Pancreas (tissue), 10 donors: ENCODE data around the gene AMOTL2. TPM values are rescaled to one million over a fixed set of nuclear protein-coding genes. Genes with fewer than 3 reads are reported as not detected.

Source experiments
- ATAC-seq, 4 donors: fragments of 200-7000 bp; cut with Tn5 transposase; one replicate each; pipeline versions ENCODE4 v1.8.0 to v1.9.1; 2020; ENCODE audit warnings: mild to moderate bottlenecking in 4 of 4, moderate library complexity in 4 of 4
- DNase-seq, 6 donors: peaks; one replicate each; pipeline ENCODE4 v3.0.0-alpha.2; 2020
- FAIRE-seq: peaks from 2 replicates; lab custom pipeline; 2012; peaks lifted over from hg19 to GRCh38; lab: Jason Lieb, UNC
- H3K27ac ChIP-seq, 4 donors: fragments of 200-600 bp; sonication (generic); 1 replicate in 3 of 4; 2 replicates in 1 of 4; pipeline versions ENCODE4 v1.5.0 to v1.8.0; 2020
- H3K27me3 ChIP-seq, 4 donors: fragments of 200-600 bp; one replicate each; pipeline ENCODE4 v1.8.0; 2021
- H3K36me3 ChIP-seq, 3 donors: fragments of 200-600 bp; sonication (generic) in 1 of 3; one replicate each; pipeline versions ENCODE4 v1.5.0 to v1.8.0; 2020 to 2021
- H3K4me1 ChIP-seq, 3 donors: fragments of 200-600 bp; one replicate each; pipeline ENCODE4 v1.8.0; 2021
- H3K4me3 ChIP-seq, 4 donors: fragments of 200-600 bp; sonication (generic) in 2 of 4; one replicate each; pipeline versions ENCODE4 v1.5.0 to v1.8.0; 2020 to 2021
- H3K9me3 ChIP-seq, 4 donors: fragments of 200-600 bp; one replicate each; pipeline ENCODE4 v1.8.0; 2021
- WGBS, 2 donors: extraction: QIAGEN DNeasy Blood & Tissue Kit; methylation state at CpG; one replicate each; pipeline ENCODE4 v1.1.7; 2013; 5-methylcytosine and 5-hydroxymethylcytosine counted together
- intact Hi-C, 3 donors: fragments of 100-400 bp; cut with DNase I; formaldehyde crosslinking; loops; one replicate each; pipeline versions ENCODE4 v1.11.1 to v1.14.2; 2022
- polyA plus RNA-seq, 2 donors: library from polyadenylated mRNA; stranded (reverse); fragments of 200-250 nt; gene quantifications; one replicate each; pipeline ENCODE4 v1.2.3, GENCODE V29; 2013
- total RNA-seq, 6 donors: library from RNA; stranded (reverse); fragmentation: NEBNext Ultra II Directional in 4 of 6; extraction: Animal tissue kit (Norgen Biotek cat#: 25700) in 4 of 6; gene quantifications; one replicate each; pipeline versions ENCODE4 v1.2.1 to v1.2.4, GENCODE V29; 2021 to 2023
- TF ChIP-seq, protein P1 (sequence below), 4 donors: fragments of 200-600 bp; sonication (generic) in 3 of 4; IDR thresholded peaks; one replicate each; pipeline versions ENCODE4 v1.5.0 to v1.8.0; 2021; ENCODE audit warnings: antibody characterized with exemption in 4 of 4
- donor health status: healthy with polysubstance abuse.
- donor health status: DM: no; HTN: no; CAD: no; lungs with moderate emphysema.
- donor health status: DM: no; HTN: no; CAD: no.
- donor health status: control.
- donor health status: control.
- donor health status: Bipolar disorder and iron deficiency.
- donor health status: DM: yes; HTN: yes; CAD: no.
- donor health status: DM: no; HTN: no; CAD: no.
- donor health status: DM: no; HTN: no; CAD: no.
- donor health status: DM: yes; HTN: yes; CAD: no.

The AMOTL2 gene
- total and polyA plus RNA-seq, 8 donors, result 11.9 to 35.7 (median 28.9) TPM

- FAIRE-seq (no peak), ATAC-seq (peak; percentile 2 to 31 (median 20)), DNase-seq (no peak)
- Histone ChIP-seq H3K4me3 (peak overlapping the region; percentile 13 to 47 (median 34)), H3K36me3 (no peaks in the 10 kb centered on the region), H3K9me3 (no peaks in the 10 kb centered on the region), H3K27me3 (no peaks in the 10 kb centered on the region), H3K27ac (peak overlapping the region; percentile 71 to 87 (median 81)), H3K4me1 (peaks cover 0 to 13% (median 3%) of the 10 kb centered on the region in 3 donors)
- TF ChIP-seq, protein P1, sequence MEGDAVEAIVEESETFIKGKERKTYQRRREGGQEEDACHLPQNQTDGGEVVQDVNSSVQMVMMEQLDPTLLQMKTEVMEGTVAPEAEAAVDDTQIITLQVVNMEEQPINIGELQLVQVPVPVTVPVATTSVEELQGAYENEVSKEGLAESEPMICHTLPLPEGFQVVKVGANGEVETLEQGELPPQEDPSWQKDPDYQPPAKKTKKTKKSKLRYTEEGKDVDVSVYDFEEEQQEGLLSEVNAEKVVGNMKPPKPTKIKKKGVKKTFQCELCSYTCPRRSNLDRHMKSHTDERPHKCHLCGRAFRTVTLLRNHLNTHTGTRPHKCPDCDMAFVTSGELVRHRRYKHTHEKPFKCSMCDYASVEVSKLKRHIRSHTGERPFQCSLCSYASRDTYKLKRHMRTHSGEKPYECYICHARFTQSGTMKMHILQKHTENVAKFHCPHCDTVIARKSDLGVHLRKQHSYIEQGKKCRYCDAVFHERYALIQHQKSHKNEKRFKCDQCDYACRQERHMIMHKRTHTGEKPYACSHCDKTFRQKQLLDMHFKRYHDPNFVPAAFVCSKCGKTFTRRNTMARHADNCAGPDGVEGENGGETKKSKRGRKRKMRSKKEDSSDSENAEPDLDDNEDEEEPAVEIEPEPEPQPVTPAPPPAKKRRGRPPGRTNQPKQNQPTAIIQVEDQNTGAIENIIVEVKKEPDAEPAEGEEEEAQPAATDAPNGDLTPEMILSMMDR (IDR thresholded peaks at IDR 0.05), result no peak
- intact Hi-C loops, result loop anchor here in 1 of 3 donors (5.0 kb wide), 1 partner anchor 63 kb away; no protein-coding TSS in a partner anchor
- WGBS, 2 donors, result 57 to 59% methylated on average over 11 of the region's 11 CpGs
These were observed 60.2 kb downstream of the AMOTL2 start for GRCh38 chr3:134313847-134314587.

DNA sequence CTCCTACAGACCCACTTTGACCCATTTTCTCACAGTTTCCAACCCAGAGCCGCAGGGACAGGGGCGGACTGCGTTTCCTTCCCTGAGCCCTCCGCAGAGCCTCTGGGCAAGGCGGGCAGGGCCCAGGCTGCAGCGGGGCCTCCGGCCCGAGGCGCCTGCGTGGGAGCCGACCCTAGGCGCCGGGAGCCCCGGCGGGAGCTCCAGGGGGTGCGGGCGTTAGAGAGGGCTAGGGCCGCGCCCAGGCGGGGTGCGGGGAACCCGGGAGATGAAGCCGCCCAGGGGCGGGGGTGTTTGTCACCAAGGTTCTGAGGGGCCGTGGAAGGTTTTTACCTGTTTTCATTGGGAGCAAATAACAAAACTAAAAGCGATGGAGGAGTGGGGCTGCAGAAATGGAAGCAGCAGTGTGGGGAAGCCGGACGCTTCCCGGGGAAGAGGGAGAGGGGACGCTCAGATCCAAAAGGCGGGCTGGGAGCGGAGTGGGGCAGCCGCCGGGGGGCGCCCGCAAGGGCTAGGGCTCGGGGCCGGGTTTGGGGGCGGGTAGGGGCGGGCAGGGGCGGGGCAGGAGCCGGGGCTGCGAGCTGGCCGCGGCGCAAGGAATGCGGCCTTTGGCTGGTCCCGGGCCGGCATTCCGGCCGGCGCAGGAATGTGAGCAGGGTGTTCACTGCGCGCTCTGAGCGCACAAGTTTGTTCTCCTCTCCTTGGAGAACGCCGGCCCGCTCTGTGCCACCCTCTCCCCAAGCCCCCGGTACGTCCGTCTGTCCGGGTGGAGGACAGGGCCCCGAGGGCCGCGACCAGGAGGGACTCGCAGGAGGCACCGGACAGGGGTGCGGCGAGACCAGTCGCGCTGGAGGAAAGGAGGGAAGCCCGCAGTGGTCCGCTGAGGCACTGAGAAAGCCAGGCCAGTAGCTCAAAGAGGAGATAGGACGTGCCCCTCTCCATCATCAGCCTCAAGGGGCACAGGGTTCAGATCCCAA lies 61.1 kb downstream of the AMOTL2 start:
- DNase-seq (peak; percentile 59 to 88 (median 74)), ATAC-seq (peak; percentile 69 to 73 (median 69)), FAIRE-seq (no peak)
- Histone ChIP-seq H3K4me1 (peaks cover 0 to 13% (median 8%) of the 10 kb centered on the region in 3 donors), H3K27me3 (no peaks in the 10 kb centered on the region), H3K27ac (peak overlapping the region; percentile 71 to 87 (median 81)), H3K9me3 (no peaks in the 10 kb centered on the region), H3K36me3 (no peaks in the 10 kb centered on the region), H3K4me3 (peak overlapping the region; percentile 13 to 47 (median 34))
- TF ChIP-seq, protein P1 (IDR thresholded peaks at IDR 0.05), result peak in 1 of 4 donors; percentile 17
- WGBS, 2 donors, result 17 to 29% methylated on average over 58 to 74 of the region's 74 CpGs
- intact Hi-C loops, result loop anchor here in 1 of 3 donors (5.0 kb wide), 1 partner anchor 64 kb away; no protein-coding TSS in a partner anchor

DNA sequence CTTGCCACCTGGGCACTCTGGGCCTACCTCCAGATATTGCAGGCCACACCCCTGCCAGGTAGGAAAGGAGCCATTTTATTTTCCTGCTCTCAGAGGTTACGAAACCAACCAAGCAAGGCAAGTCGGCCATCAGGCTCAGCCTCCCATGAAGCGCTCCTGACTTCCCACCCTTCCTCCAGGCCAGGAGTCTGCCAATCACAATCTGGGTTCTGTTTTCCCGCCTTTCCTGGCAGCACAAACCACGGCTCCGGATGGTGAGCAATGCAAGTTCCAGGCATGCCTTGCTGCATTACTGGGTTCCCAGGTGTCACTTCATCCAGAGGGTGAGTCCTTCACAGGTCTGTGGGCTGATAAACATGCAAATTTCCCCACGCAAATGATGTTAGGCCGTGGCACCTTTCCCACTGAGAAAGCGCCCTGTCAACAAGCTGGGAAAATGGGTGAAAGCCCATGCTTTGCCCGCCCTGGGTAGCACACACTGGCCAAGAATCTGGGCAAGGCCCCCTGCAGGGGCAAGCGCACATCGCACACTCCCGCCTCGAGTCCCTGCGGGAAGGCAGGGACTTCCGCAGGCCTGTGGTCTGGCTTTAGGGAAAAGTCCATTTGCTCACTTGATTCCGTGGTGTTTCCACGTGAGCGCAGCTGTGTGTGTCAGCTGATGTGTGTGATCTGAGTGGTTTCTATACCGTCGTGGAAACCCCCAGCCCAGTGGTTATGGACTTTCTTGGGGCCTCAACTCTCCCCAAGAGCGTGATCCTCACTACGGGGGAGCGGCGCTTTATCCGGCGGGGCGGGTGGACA lies 62.0 kb downstream of the AMOTL2 start:
- FAIRE-seq, result no peak
- H3K4me3 ChIP-seq, result peak overlapping the region in 1 of 4 donors; percentile 47
- DNase-seq, result peak; percentile 66 to 86 (median 80)
- peak; percentile 54 to 74 (median 64) for ATAC-seq
- 54 to 61% methylated on average over 28 of the region's 28 CpGs for WGBS, 2 donors
- no peaks in the 10 kb centered on the region for H3K36me3 ChIP-seq
- H3K27ac ChIP-seq, result peak overlapping the region; percentile 71 to 87 (median 81)
- H3K4me1 ChIP-seq, result peaks cover 0 to 13% (median 8%) of the 10 kb centered on the region in 3 donors
- no peaks in the 10 kb centered on the region for H3K27me3 ChIP-seq
- intact Hi-C loops, result loop anchor here in 1 of 3 donors (5.0 kb wide), 1 partner anchor 65 kb away; no protein-coding TSS in a partner anchor
- TF ChIP-seq, protein P1 (IDR thresholded peaks at IDR 0.05), result peak in 1 of 4 donors; percentile 24
- H3K9me3 ChIP-seq, result no peaks in the 10 kb centered on the region

- Histone ChIP-seq H3K36me3 (no peaks in the 10 kb centered on the region), H3K4me1 (peaks cover 0 to 13% (median 8%) of the 10 kb centered on the region in 3 donors), H3K27me3 (no peaks in the 10 kb centered on the region), H3K9me3 (no peaks in the 10 kb centered on the region), H3K4me3 (no peak overlapping the region), H3K27ac (peak overlapping the region; percentile 71 to 87 (median 81))
- ATAC-seq (no peak), DNase-seq (no peak), FAIRE-seq (no peak)
- intact Hi-C loops, result loop anchor here in 1 of 3 donors (5.0 kb wide), 1 partner anchor 66 kb away; no protein-coding TSS in a partner anchor
- 67 to 69% methylated on average over 5 of the region's 5 CpGs for WGBS, 2 donors
- TF ChIP-seq, protein P1 (IDR thresholded peaks at IDR 0.05), result no peak
These were observed 62.6 kb downstream of the AMOTL2 start for GRCh38 chr3:134311693-134312071.
